ENCODE results near the gene MDM1. TPM values are rescaled to one million over a fixed set of nuclear protein-coding genes. Genes with fewer than 3 reads are reported as not detected.

Gene MDM1
- total RNA-seq, 1 experiment from 2014 or later = 10.0 TPM

- no peaks in the 10 kb centered on the region for H3K9me3 ChIP-seq (ENCODE audit: control insufficient read depth in 1 of 2, insufficient read depth in 1 of 2, low read depth in 1 of 2, low read length in 2 of 2)
- no peaks in the 10 kb centered on the region for H3K27me3 ChIP-seq (ENCODE audit: insufficient read depth, low read length)
- no peak overlapping the region for H3K4me3 ChIP-seq (replicated peaks in 1 of 2; ENCODE audit: low read depth in 1 of 2, low read length in 2 of 2)
- H2AFZ ChIP-seq (ENCODE audit: low read depth, low read length, poor library complexity, severe bottlenecking) = no peak overlapping the region
- DNase-seq (ENCODE audit: low read depth, low spot score) (no peak), ATAC-seq (no peak)
- H3K27ac ChIP-seq (ENCODE audit: low read depth, low read length) = no peak overlapping the region
- no peaks in the 10 kb centered on the region for H3K79me2 ChIP-seq (ENCODE audit: insufficient read depth, low read length)
- H3K4me1 ChIP-seq (ENCODE audit: control insufficient read depth in 1 of 2, insufficient read depth in 2 of 2, low read length in 2 of 2) = no peaks in the 10 kb centered on the region
- POLR2A ChIA-PET = no interaction called here
- H4K20me1 ChIP-seq (ENCODE audit: insufficient read depth) = no peaks in the 10 kb centered on the region
- no peaks in the 10 kb centered on the region for H3K9me2 ChIP-seq (ENCODE audit: insufficient read depth)
- no peak overlapping the region for H3K4me2 ChIP-seq (ENCODE audit: low read length)
- RAD21 ChIA-PET (ENCODE audit: low non-redundant PET in 1 of 2, low total read pairs in 2 of 2, uncharacterized antibody in 2 of 2, unreplicated experiment in 2 of 2) = no interaction called here
- CTCF ChIA-PET = no interaction called here
- TF ChIP-seq RAD21 (IDR thresholded peaks at IDR 0.05; ENCODE audit: low read depth) (no peak), SP1 (IDR thresholded peaks at IDR 0.05; ENCODE audit: low read depth) (no peak)
- intact Hi-C loops (cut with micrococcal nuclease) = no loop called here
- H3K36me3 ChIP-seq (ENCODE audit: control insufficient read depth in 1 of 2, insufficient read depth in 2 of 2, low read length in 2 of 2) = no peaks in the 10 kb centered on the region; a peak in 1 of 4 replicates
- BruUV-seq (replicated peaks) = no TSS peak
- H3K9ac ChIP-seq (ENCODE audit: low read length) = no peak overlapping the region
These were observed 40.6 kb downstream of the MDM1 start for GRCh38 chr12:68291396-68292036.

DNA sequence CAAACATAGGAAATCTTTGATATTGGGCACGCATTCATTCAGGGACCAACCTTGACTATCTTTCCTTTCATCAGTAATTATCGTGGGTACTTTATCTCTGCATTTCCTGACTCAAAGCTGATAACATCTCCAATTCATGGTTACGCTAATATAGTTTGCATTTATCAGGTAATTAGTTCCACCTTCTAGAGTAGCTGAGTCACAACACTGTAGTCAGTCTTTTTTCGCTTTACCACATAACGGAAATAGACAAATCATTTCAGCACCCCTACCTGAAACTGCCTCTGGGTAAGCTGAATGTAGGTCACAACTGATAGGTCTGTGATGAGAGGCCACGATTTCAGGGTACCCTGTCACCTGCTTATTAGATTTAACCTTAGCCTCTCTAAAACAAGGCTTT, 42.0 kb downstream of the MDM1 start:
- Histone ChIP-seq H3K79me2 (ENCODE audit: insufficient read depth, low read length) (no peaks in the 10 kb centered on the region), H3K27me3 (ENCODE audit: insufficient read depth, low read length) (no peaks in the 10 kb centered on the region), H3K4me1 (ENCODE audit: control insufficient read depth in 1 of 2, insufficient read depth in 2 of 2, low read length in 2 of 2) (no peaks in the 10 kb centered on the region), H3K4me2 (ENCODE audit: low read length) (no peak overlapping the region), H2AFZ (ENCODE audit: low read depth, low read length, poor library complexity, severe bottlenecking) (no peak overlapping the region), H4K20me1 (ENCODE audit: insufficient read depth) (no peaks in the 10 kb centered on the region), H3K9me2 (ENCODE audit: insufficient read depth) (no peaks in the 10 kb centered on the region), H3K9me3 (ENCODE audit: control insufficient read depth in 1 of 2, insufficient read depth in 1 of 2, low read depth in 1 of 2, low read length in 2 of 2) (no peaks in the 10 kb centered on the region), H3K27ac (ENCODE audit: low read depth, low read length) (no peak overlapping the region), H3K36me3 (ENCODE audit: control insufficient read depth in 1 of 2, insufficient read depth in 2 of 2, low read length in 2 of 2) (no peaks in the 10 kb centered on the region; a peak in 1 of 4 replicates), H3K4me3 (replicated peaks in 1 of 2; ENCODE audit: low read depth in 1 of 2, low read length in 2 of 2) (no peak overlapping the region), H3K9ac (ENCODE audit: low read length) (no peak overlapping the region)
- ATAC-seq = no peak
- CTCF ChIA-PET = no interaction called here
- POLR2A ChIA-PET = no interaction called here
- DNase-seq (ENCODE audit: low read depth, low spot score) = no peak
- BruUV-seq (replicated peaks) = no TSS peak
- RAD21 ChIA-PET (ENCODE audit: low non-redundant PET in 1 of 2, low total read pairs in 2 of 2, uncharacterized antibody in 2 of 2, unreplicated experiment in 2 of 2) = no interaction called here
- intact Hi-C loops (cut with micrococcal nuclease) = no loop called here
- TF ChIP-seq CEBPB (IDR thresholded peaks at IDR 0.05; ENCODE audit: low read depth) (no peak), SIN3A (IDR thresholded peaks at IDR 0.05; ENCODE audit: low read depth) (no peak), ELF1 (IDR thresholded peaks at IDR 0.05; ENCODE audit: borderline replicate concordance, low read depth) (no peak), SP1 (IDR thresholded peaks at IDR 0.05; ENCODE audit: low read depth) (no peak), CTCF (IDR thresholded peaks at IDR 0.05 in 2 of 3, conservative IDR thresholded peaks at IDR 0.05 in 1 of 3; ENCODE audit: borderline replicate concordance in 1 of 3, insufficient read depth in 1 of 3, low read depth in 2 of 3, low read length in 2 of 3) (no peak), ATF3 (IDR thresholded peaks at IDR 0.05) (no peak), ZFX (IDR thresholded peaks at IDR 0.05) (no peak), ZNF274 (IDR thresholded peaks at IDR 0.05; ENCODE audit: low read depth, low read length) (no peak), EZH2 (IDR thresholded peaks at IDR 0.05) (no peak), EGR1 (IDR thresholded peaks at IDR 0.05; ENCODE audit: low read depth) (no peak), FOSL1 (IDR thresholded peaks at IDR 0.05; ENCODE audit: low read depth) (no peak), POLR2AphosphoS5 (IDR thresholded peaks at IDR 0.05; ENCODE audit: low read depth, low read length) (no peak), MAX (IDR thresholded peaks at IDR 0.05) (no peak), YY1 (IDR thresholded peaks at IDR 0.05; ENCODE audit: extremely low read depth, insufficient replicate concordance, low read depth, low read length) (no peak), EZH2phosphoT487 (IDR thresholded peaks at IDR 0.05; ENCODE audit: borderline replicate concordance) (no peak)
- TF ChIP-seq, protein P1, sequence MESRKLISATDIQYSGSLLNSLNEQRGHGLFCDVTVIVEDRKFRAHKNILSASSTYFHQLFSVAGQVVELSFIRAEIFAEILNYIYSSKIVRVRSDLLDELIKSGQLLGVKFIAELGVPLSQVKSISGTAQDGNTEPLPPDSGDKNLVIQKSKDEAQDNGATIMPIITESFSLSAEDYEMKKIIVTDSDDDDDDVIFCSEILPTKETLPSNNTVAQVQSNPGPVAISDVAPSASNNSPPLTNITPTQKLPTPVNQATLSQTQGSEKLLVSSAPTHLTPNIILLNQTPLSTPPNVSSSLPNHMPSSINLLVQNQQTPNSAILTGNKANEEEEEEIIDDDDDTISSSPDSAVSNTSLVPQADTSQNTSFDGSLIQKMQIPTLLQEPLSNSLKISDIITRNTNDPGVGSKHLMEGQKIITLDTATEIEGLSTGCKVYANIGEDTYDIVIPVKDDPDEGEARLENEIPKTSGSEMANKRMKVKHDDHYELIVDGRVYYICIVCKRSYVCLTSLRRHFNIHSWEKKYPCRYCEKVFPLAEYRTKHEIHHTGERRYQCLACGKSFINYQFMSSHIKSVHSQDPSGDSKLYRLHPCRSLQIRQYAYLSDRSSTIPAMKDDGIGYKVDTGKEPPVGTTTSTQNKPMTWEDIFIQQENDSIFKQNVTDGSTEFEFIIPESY (IDR thresholded peaks at IDR 0.05; ENCODE audit: extremely low read depth, insufficient replicate concordance, low read length) = no peak
